HCT116 (cell line): ENCODE data around the gene FAIM2.

Experiments used
- CTCF ChIP-seq, 3 experiments: fragments of 200-600 bp in 1 of 3; sonication (generic) in 1 of 3; IDR thresholded peaks in 2 of 3; conservative IDR thresholded peaks in 1 of 3; 2 replicates each; pipeline ENCODE4 v1.5.1; 2012 to 2017; ENCODE audit warnings: low read depth in 2 of 3, low read length in 2 of 3, antibody characterized with exemption in 1 of 3, borderline replicate concordance in 1 of 3, control low read depth in 1 of 3, mild to moderate bottlenecking in 1 of 3, mixed read lengths in 1 of 3, mixed run types in 1 of 3, moderate library complexity in 1 of 3; ENCODE audit not compliant: insufficient read depth in 1 of 3
- EGR1 ChIP-seq: IDR thresholded peaks from 2 replicates; pipeline ENCODE4 v1.6.1; 2012; ENCODE audit warnings: low read depth
- ELF1 ChIP-seq: IDR thresholded peaks from 2 replicates; pipeline ENCODE4 v1.6.1; 2012; ENCODE audit warnings: low read depth, borderline replicate concordance
- EZH2 ChIP-seq: fragments of 200-600 bp; sonication (generic); IDR thresholded peaks from 2 replicates; pipeline ENCODE4 v1.6.1; 2017; ENCODE audit warnings: antibody characterized with exemption, mixed run types
- FOSL1 ChIP-seq: IDR thresholded peaks from 2 replicates; pipeline ENCODE4 v1.6.1; 2012; ENCODE audit warnings: low read depth
- POLR2A ChIP-seq: IDR thresholded peaks from 2 replicates; pipeline ENCODE4 v1.7.0; 2011; ENCODE audit warnings: borderline replicate concordance; ENCODE audit not compliant: insufficient read depth, insufficient read length; ENCODE audit errors: extremely low read depth
- POLR2AphosphoS5 ChIP-seq: IDR thresholded peaks from 2 replicates; pipeline ENCODE4 v1.6.1; 2011; ENCODE audit warnings: mild to moderate bottlenecking, low read depth, low read length, moderate library complexity
- SRF ChIP-seq: IDR thresholded peaks from 2 replicates; pipeline ENCODE4 v1.6.1; 2012; ENCODE audit warnings: low read depth

GRCh38 chr12:49917166-49917787 is 13.6 kb upstream of the FAIM2 start:
- TF ChIP-seq CTCF (IDR thresholded peaks at IDR 0.05 in 2 of 3, conservative IDR thresholded peaks at IDR 0.05 in 1 of 3; ENCODE audit: borderline replicate concordance in 1 of 3, insufficient read depth in 1 of 3, low read depth in 2 of 3, low read length in 2 of 3) (no peak), SRF (no peak), EZH2 (no peak), POLR2AphosphoS5 (no peak), POLR2A (no peak), EGR1 (no peak), ELF1 (no peak), FOSL1 (no peak)
